Psoas muscle (tissue), 8 donors: ENCODE data around the gene SH3TC1. TPM values are rescaled to one million over a fixed set of nuclear protein-coding genes. Genes with fewer than 3 reads are reported as not detected.
A peak's percentile ranks its signal among the peaks of the same experiment; 100 is the strongest.

Experiments used
- ATAC-seq, 4 donors: fragments of 200-7000 bp; cut with Tn5 transposase; one replicate each; pipeline ENCODE4 v1.9.1; 2020; ENCODE audit warnings: moderate library complexity in 3 of 4, mild to moderate bottlenecking in 2 of 4
- DNase-seq, 2 donors: peaks; one replicate each; pipeline ENCODE4 v3.0.0-alpha.2; 2020
- H3K27ac ChIP-seq: fragments of 200-600 bp; one replicate; pipeline ENCODE4 v1.8.0; 2022
- H3K27me3 ChIP-seq, 3 donors: fragments of 200-600 bp in 1 of 3; one replicate each; pipeline versions ENCODE4 v1.6.1 to v1.8.0; 2013 to 2022; ENCODE audit warnings: low read length in 2 of 3, mild to moderate bottlenecking in 2 of 3, moderate library complexity in 1 of 3; ENCODE audit not compliant: insufficient read depth in 3 of 3
- H3K36me3 ChIP-seq, 2 donors: fragments of 200-600 bp in 1 of 2; one replicate each; pipeline versions ENCODE4 v1.6.1 to v1.8.0; 2013 to 2022; ENCODE audit warnings: low read depth in 1 of 2, mild to moderate bottlenecking in 1 of 2, moderate library complexity in 1 of 2; ENCODE audit not compliant: insufficient read depth in 1 of 2
- H3K4me1 ChIP-seq: fragments of 200-600 bp; one replicate; pipeline ENCODE4 v1.8.0; 2022
- H3K4me3 ChIP-seq: fragments of 200-600 bp; one replicate; pipeline ENCODE4 v1.8.0; 2022; ENCODE audit warnings: mild to moderate bottlenecking
- H3K9me3 ChIP-seq: fragments of 200-600 bp; one replicate; pipeline ENCODE4 v1.8.0; 2022
- WGBS, 3 donors: extraction: QIAGEN DNeasy Blood & Tissue Kit; methylation state at CpG; one replicate each; pipeline versions ENCODE4 v1.1.6 to v1.1.7; 2013; 5-methylcytosine and 5-hydroxymethylcytosine counted together
- intact Hi-C, 2 donors: fragments of 100-400 bp; cut with DNase I; formaldehyde crosslinking; loops; one replicate each; pipeline versions ENCODE4 v1.11.0 to v1.14.2; 2022
- polyA plus RNA-seq, 3 donors: library from polyadenylated mRNA; stranded (reverse); fragments of 200-250 nt; gene quantifications; one replicate each; pipeline ENCODE4 v1.2.3, GENCODE V29; 2013
- total RNA-seq, 4 donors: library from RNA; stranded (reverse); fragmentation: NEBNext Ultra II Directional in 2 of 4; extraction: Animal tissue kit (Norgen Biotek cat#: 25700) in 2 of 4; gene quantifications; one replicate each; pipeline versions ENCODE4 v1.2.1 to v1.2.4, GENCODE V29; 2021 to 2023
- TF ChIP-seq, protein P1 (sequence below): fragments of 200-600 bp; IDR thresholded peaks from one replicate; pipeline ENCODE4 v1.8.0; 2022; ENCODE audit warnings: antibody characterized with exemption
- donor health status: healthy with polysubstance abuse.
- donor health status: DM: no; HTN: no; CAD: no; lungs with moderate emphysema.
- donor health status: Bipolar disorder and iron deficiency.
- donor health status: healthy.
- donor health status: DM: yes; HTN: yes; CAD: no.
- donor health status: DM: no; HTN: no; CAD: no.
- donor health status: DM: no; HTN: no; CAD: no.
- donor health status: DM: yes; HTN: yes; CAD: no.

SH3TC1 gene
- total and polyA plus RNA-seq, 7 donors, result 1.9 to 7.9 (median 4.7) TPM

DNA sequence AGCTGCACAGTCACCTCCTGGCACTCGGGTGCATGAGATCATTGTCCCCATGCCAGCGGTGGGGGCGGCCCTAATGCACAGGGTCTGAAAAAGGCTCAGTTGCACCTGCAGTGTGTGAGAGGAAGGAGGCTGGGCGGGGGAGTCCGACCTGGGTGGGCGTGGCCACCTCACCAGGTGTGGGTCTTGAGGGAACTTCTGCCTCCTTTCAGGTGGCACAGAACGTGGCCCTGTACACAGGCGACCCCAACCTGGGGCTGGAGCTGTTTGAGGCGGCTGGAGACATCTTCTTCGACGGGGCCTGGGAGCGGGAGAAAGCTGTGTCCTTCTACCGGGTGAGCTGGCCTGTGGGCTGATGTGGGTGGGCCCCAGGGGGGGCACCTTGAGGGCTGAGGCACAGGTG lies 36.1 kb downstream of the SH3TC1 start:
- intact Hi-C loops, result no loop called here

DNA sequence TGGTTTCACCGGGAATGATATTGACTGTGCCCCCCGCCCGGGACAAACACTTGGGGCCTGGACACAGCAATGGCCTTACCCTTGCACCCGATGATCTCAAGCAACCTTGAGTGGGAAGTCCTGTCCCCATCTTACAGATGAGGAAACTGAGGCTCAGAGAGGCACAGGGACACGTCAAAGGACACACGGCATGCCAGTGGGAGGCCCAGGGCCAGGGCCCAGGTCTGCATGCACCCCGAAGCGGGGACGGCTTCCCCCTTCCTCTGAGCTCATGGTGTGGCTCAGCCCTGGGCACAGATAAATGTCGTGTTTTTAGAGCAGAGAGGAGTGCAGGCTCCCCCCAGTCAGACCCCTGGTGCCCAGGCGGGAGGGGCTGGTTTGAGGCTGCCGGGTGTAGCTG lies 36.6 kb downstream of the SH3TC1 start:
- 87 to 93% (median 90%) methylated on average over 12 of the region's 12 CpGs for WGBS, 3 donors
- no peaks in the 10 kb centered on the region for H3K9me3 ChIP-seq
- no peaks in the 10 kb centered on the region for H3K27me3 ChIP-seq
- peaks cover 0 to 17% of the 10 kb centered on the region in 2 donors for H3K36me3 ChIP-seq
- intact Hi-C loops, result no loop called here
- H3K4me3 ChIP-seq, result no peak overlapping the region
- H3K27ac ChIP-seq, result no peak overlapping the region
- DNase-seq (no peak), ATAC-seq (no peak)
- H3K4me1 ChIP-seq, result no peaks in the 10 kb centered on the region
- TF ChIP-seq, protein P1, sequence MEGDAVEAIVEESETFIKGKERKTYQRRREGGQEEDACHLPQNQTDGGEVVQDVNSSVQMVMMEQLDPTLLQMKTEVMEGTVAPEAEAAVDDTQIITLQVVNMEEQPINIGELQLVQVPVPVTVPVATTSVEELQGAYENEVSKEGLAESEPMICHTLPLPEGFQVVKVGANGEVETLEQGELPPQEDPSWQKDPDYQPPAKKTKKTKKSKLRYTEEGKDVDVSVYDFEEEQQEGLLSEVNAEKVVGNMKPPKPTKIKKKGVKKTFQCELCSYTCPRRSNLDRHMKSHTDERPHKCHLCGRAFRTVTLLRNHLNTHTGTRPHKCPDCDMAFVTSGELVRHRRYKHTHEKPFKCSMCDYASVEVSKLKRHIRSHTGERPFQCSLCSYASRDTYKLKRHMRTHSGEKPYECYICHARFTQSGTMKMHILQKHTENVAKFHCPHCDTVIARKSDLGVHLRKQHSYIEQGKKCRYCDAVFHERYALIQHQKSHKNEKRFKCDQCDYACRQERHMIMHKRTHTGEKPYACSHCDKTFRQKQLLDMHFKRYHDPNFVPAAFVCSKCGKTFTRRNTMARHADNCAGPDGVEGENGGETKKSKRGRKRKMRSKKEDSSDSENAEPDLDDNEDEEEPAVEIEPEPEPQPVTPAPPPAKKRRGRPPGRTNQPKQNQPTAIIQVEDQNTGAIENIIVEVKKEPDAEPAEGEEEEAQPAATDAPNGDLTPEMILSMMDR, result no peak

More for the DNA sequence above, 36.1 kb downstream of the SH3TC1 start:
- peaks cover 0 to 17% of the 10 kb centered on the region in 2 donors for H3K36me3 ChIP-seq
- WGBS, 3 donors, result 67 to 81% (median 72%) methylated on average over 13 of the region's 13 CpGs
- H3K27ac ChIP-seq, result no peak overlapping the region
- H3K4me3 ChIP-seq, result no peak overlapping the region
- DNase-seq (no peak), ATAC-seq (no peak)
- no peaks in the 10 kb centered on the region for H3K27me3 ChIP-seq
- no peaks in the 10 kb centered on the region for H3K4me1 ChIP-seq
- TF ChIP-seq, protein P1, result no peak
- no peaks in the 10 kb centered on the region for H3K9me3 ChIP-seq

DNA sequence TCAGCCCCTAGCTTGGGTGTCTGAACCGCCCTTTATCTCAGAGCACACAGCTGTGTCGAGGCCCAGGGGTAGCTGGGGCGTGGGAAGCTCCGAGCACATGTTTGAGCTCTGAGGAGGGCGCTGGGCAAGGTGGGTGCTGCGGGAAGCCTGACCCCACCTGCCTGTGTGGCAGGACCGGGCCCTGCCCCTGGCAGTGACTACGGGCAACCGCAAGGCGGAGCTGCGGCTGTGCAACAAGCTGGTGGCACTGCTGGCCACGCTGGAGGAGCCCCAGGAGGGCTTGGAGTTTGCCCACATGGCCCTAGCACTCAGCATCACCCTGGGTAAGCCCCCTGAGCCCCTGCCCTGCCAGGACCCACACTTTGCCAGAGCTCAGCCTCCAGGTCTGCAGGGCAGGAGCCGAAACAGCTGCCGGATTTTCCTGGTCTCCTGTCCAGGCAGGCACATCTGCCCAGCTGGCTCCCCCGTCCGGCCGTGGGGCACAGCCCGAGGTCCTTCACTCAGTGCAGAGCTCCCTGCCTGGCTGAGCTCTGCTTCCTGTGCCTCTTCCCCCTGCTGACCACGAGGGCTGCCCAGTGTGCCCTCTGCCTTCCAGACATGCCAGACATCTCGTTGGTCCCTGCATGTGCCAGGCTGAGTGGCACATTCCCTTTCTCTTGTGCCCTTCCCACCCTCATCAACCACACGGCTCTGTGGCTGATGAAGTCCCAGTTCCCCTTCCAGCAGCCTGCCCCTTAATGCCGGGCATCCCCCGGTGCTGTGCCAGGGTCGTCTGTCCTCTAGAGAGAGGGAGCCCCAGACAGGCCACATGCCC lies 37.2 kb downstream of the SH3TC1 start:
- whole genome bisulfite sequencing, 3 donors, result 49 to 58% (median 49%) methylated on average over 22 to 24 of the region's 24 CpGs

DNA sequence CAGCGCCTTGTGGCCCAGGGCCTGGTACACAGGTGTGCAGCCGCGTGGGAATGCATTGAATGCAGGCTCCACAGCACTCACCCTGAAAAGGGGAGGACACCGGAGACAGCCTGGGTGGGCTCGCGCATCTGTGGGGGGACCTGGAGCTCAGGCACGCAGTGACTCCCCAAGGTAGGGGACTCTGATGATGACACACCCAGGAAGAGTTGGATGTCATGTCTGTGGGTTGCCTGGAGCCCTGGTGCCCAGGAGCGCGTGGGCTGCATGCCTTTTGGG lies 37.8 kb downstream of the SH3TC1 start:
- Histone ChIP-seq H3K4me1 (no peaks in the 10 kb centered on the region), H3K27me3 (no peaks in the 10 kb centered on the region), H3K27ac (no peak overlapping the region), H3K36me3 (peaks cover 0 to 17% of the 10 kb centered on the region in 2 donors), H3K9me3 (no peaks in the 10 kb centered on the region), H3K4me3 (no peak overlapping the region)
- DNase-seq (no peak), ATAC-seq (peak in 1 of 4 donors; percentile 4)
- 88 to 91% (median 89%) methylated on average over 9 of the region's 9 CpGs for WGBS, 3 donors
- TF ChIP-seq, protein P1, result no peak
- intact Hi-C loops, result no loop called here

More for the DNA sequence above, 37.2 kb downstream of the SH3TC1 start:
- Histone ChIP-seq H3K9me3 (no peaks in the 10 kb centered on the region), H3K27ac (no peak overlapping the region), H3K4me1 (no peaks in the 10 kb centered on the region), H3K36me3 (peaks cover 0 to 17% of the 10 kb centered on the region in 2 donors), H3K4me3 (no peak overlapping the region), H3K27me3 (no peaks in the 10 kb centered on the region)
- intact Hi-C loops, result no loop called here
- peak; percentile 56 to 80 (median 68) for ATAC-seq
- DNase-seq, result peak in 1 of 2 donors; percentile 64
- TF ChIP-seq, protein P1, result peak; percentile 52
